OCI-LY1 (cell line): ENCODE results near the gene PREX1.

ENCODE experiments used
- CTCF ChIP-seq: fragments of 200-600 bp; sonication (generic), shearing (Covaris generic); IDR thresholded peaks from 2 replicates; pipeline ENCODE4 v1.5.1; 2017; ENCODE audit warnings: mild to moderate bottlenecking, antibody characterized with exemption, low read length, moderate library complexity, mixed read lengths
- EZH2 ChIP-seq: fragments of 200-600 bp; sonication (generic), shearing (Covaris generic); IDR thresholded peaks from 2 replicates; pipeline ENCODE4 v1.8.0; 2017; ENCODE audit warnings: borderline replicate concordance, mixed run types, mild to moderate bottlenecking, antibody characterized with exemption, low read length, moderate library complexity, mixed read lengths

- no peak for TF ChIP-seq CTCF
- TF ChIP-seq EZH2: no peak
Observed at GRCh38 chr20:48841875-48842529, 14.2 kb upstream of the PREX1 start.
